K562 (cell line): Measurements from ENCODE around the gene PFKP. TPM values are rescaled to one million over a fixed set of nuclear protein-coding genes. Genes with fewer than 3 reads are reported as not detected.

Experiments used
- ATAC-seq: fragments of 200-7000 bp; cut with Tn5 transposase; 3 replicates; pipeline ENCODE4 v1.9.1; 2020; ENCODE audit warnings: moderate library complexity
- BruUV-seq: library from RNA; stranded (reverse); fragments of 400-500 nt; replicated peaks from 2 replicates; lab custom pipeline; 2021; lab: Mats Ljungman, UMichigan
- CTCF ChIA-PET: fragments of 300-600 bp; formaldehyde crosslinking; extraction: SDS; loops from one replicate; lab custom pipeline; 2021; ENCODE audit warnings: low intra/inter-chr PET ratio; lab: Yijun Ruan, JAX
- POLR2A ChIA-PET: fragments of 300-600, 350-650 bp; sonication (Branson Sonifier 250); formaldehyde crosslinking; extraction: SDS; loops from one replicate; lab custom pipeline; 2021; ENCODE audit warnings: antibody characterized with exemption, inconsistent platforms; lab: Yijun Ruan, JAX
- DNase-seq, 4 experiments: peaks; one replicate each; pipeline versions ENCODE4 v3.0.0 to v3.0.0-alpha.2; 2011 to 2018; ENCODE audit warnings: low spot score in 3 of 4, mixed read lengths in 3 of 4; ENCODE audit errors: extremely low read depth in 1 of 4
- FAIRE-seq: peaks from 2 replicates; lab custom pipeline; 2011; peaks lifted over from hg19 to GRCh38; lab: Jason Lieb, UNC
- H2AFZ ChIP-seq: 2 replicates; pipeline ENCODE4 v1.6.0; 2011; ENCODE audit warnings: low read depth, low read length, control low read depth, inconsistent platforms
- H3K27ac ChIP-seq: fragments of 200-600 bp; 3 replicates; pipeline ENCODE4 v1.8.0; 2011; ENCODE audit warnings: low read depth, mild to moderate bottlenecking, control low read depth, inconsistent platforms, low read length, moderate library complexity, mixed read lengths; ENCODE audit errors: extremely low read depth
- H3K27me3 ChIP-seq, 2 experiments: fragments of 300-600 bp in 1 of 2; 2 replicates in 1 of 2; 3 replicates in 1 of 2; pipeline versions ENCODE4 v1.6.0 to v1.8.0; 2011; ENCODE audit warnings: inconsistent platforms in 2 of 2, low read length in 2 of 2, mild to moderate bottlenecking in 1 of 2, mixed read lengths in 1 of 2, moderate library complexity in 1 of 2; ENCODE audit not compliant: control insufficient read depth in 2 of 2, insufficient read depth in 2 of 2
- H3K36me3 ChIP-seq: fragments of 300-600 bp; 3 replicates; pipeline ENCODE4 v1.8.0; 2011; ENCODE audit warnings: mild to moderate bottlenecking, low read length, inconsistent platforms; ENCODE audit not compliant: control insufficient read depth, insufficient read depth
- H3K4me1 ChIP-seq, 2 experiments: fragments of 200-600 bp in 1 of 2; replicated peaks in 1 of 2; 2 replicates in 1 of 2; 3 replicates in 1 of 2; pipeline versions ENCODE4 v1.5.1 to v1.8.0; 2011; ENCODE audit warnings: inconsistent platforms in 2 of 2, low read length in 2 of 2, mild to moderate bottlenecking in 1 of 2, mixed read lengths in 1 of 2, moderate library complexity in 1 of 2; ENCODE audit not compliant: control insufficient read depth in 2 of 2, insufficient read depth in 2 of 2
- H3K4me2 ChIP-seq: 2 replicates; pipeline ENCODE4 v1.6.1; 2011; ENCODE audit warnings: low read length, control low read depth, inconsistent platforms, mixed read lengths; ENCODE audit not compliant: insufficient read depth
- H3K4me3 ChIP-seq: fragments of 200-600 bp; sonication (generic), shearing (Covaris generic); 2 replicates; pipeline ENCODE4 v1.5.1; 2016; ENCODE audit warnings: control low read depth, inconsistent platforms
- H3K79me2 ChIP-seq: fragments of 200-600 bp; 3 replicates; pipeline ENCODE4 v1.8.0; 2011; ENCODE audit warnings: low read length, inconsistent platforms; ENCODE audit not compliant: control insufficient read depth, insufficient read depth
- H3K9ac ChIP-seq, 2 experiments: 2 replicates each; pipeline versions ENCODE4 v1.6.0 to v1.6.1; 2011; ENCODE audit warnings: low read depth in 2 of 2, low read length in 2 of 2, control low read depth in 1 of 2, inconsistent platforms in 1 of 2, mild to moderate bottlenecking in 1 of 2, mixed read lengths in 1 of 2; ENCODE audit not compliant: insufficient read depth in 1 of 2
- H3K9me1 ChIP-seq: one replicate; pipeline ENCODE4 v1.6.0; 2011; ENCODE audit warnings: inconsistent platforms, mild to moderate bottlenecking, low read length, moderate library complexity; ENCODE audit not compliant: control insufficient read depth, insufficient read depth
- H3K9me3 ChIP-seq: replicated peaks from 2 replicates; pipeline ENCODE4 v1.5.1; 2011; ENCODE audit warnings: low read depth, low read length, inconsistent platforms; ENCODE audit not compliant: control insufficient read depth, insufficient read depth
- H4K20me1 ChIP-seq: replicated peaks from 2 replicates; pipeline ENCODE4 v1.6.1; 2011; ENCODE audit warnings: low read length, inconsistent platforms, mixed read lengths; ENCODE audit not compliant: control insufficient read depth, insufficient read depth
- ATF7 ChIP-seq: fragments of 450-650 bp; IDR thresholded peaks from 2 replicates; pipeline ENCODE4 v1.7.1; 2014; ENCODE audit warnings: mild to moderate bottlenecking, moderate library complexity
- ETV1 ChIP-seq: fragments of 450-650 bp; conservative IDR thresholded peaks from 2 replicates; pipeline ENCODE4 v1.6.1; 2016; ENCODE audit warnings: missing genetic modification characterization, control low read depth, low read depth, missing compliant biosample characterization
- HDGF ChIP-seq: fragments of 450-650 bp; IDR thresholded peaks from 2 replicates; pipeline ENCODE4 v1.6.1; 2016
- HIVEP1 ChIP-seq: fragments of 250-450 bp; sonication (Bioruptor Pico); IDR thresholded peaks from 2 replicates; pipeline ENCODE4 v1.4.0; 2020; ENCODE audit warnings: mild to moderate bottlenecking
- MCM7 ChIP-seq, 2 experiments: fragments of 450-650 bp; IDR thresholded peaks; 2 replicates each; pipeline ENCODE4 v1.6.1; 2016 to 2018
- PRPF4 ChIP-seq: fragments of 200-400 bp; formaldehyde crosslinking; IDR thresholded peaks from one replicate; pipeline ENCODE4 v1.6.1; 2017; ENCODE audit warnings: low read length, low read depth, mild to moderate bottlenecking; ENCODE audit not compliant: insufficient read depth, poor library complexity, severe bottlenecking
- RBM17 ChIP-seq: fragments of 200-400 bp; formaldehyde crosslinking; IDR thresholded peaks from 2 replicates; pipeline ENCODE4 v1.6.1; 2017; ENCODE audit warnings: low read depth, mild to moderate bottlenecking, low read length, borderline replicate concordance
- RBM25 ChIP-seq: fragments of 200-400 bp; formaldehyde crosslinking; IDR thresholded peaks from 2 replicates; pipeline ENCODE4 v1.6.1; 2018; ENCODE audit warnings: low read length, low read depth, moderate library complexity; ENCODE audit not compliant: severe bottlenecking
- RFX5 ChIP-seq: IDR thresholded peaks from 2 replicates; pipeline ENCODE4 v1.6.1; 2011; ENCODE audit warnings: low read depth, mild to moderate bottlenecking, improper control_type of control experiment, low read length
- SETDB1 ChIP-seq: IDR thresholded peaks from one replicate; pipeline ENCODE4 v1.6.1; 2012; ENCODE audit warnings: low read length, control low read depth, inconsistent platforms
- SRF ChIP-seq, 2 experiments: fragments of 250-450, 450-650 bp in 1 of 2; sonication (Bioruptor Pico) in 1 of 2; sonication (generic) in 1 of 2; formaldehyde crosslinking; IDR thresholded peaks; 2 replicates each; pipeline versions ENCODE4 v1.5.0 to v1.5.1; 2020 to 2022; ENCODE audit warnings: mild to moderate bottlenecking in 1 of 2, missing genetic modification reagents in 1 of 2
- TGIF2 ChIP-seq: sonication (generic); formaldehyde crosslinking; IDR thresholded peaks from 2 replicates; pipeline ENCODE4 v1.8.1; 2022; ENCODE audit warnings: mild to moderate bottlenecking, missing genetic modification reagents, moderate library complexity
- ZFPM2 ChIP-seq: fragments of 250-450 bp; sonication (Bioruptor Pico); IDR thresholded peaks from 2 replicates; pipeline ENCODE4 v1.5.1; 2022; ENCODE audit warnings: mild to moderate bottlenecking
- ZNF146 ChIP-seq: IDR thresholded peaks from one replicate; pipeline ENCODE4 v1.6.1; 2018; ENCODE audit warnings: missing compliant biosample characterization; ENCODE audit not compliant: unreplicated experiment
- ZNF174 ChIP-seq: fragments of 250-450 bp; sonication (Bioruptor Pico); IDR thresholded peaks from 2 replicates; pipeline ENCODE4 v1.4.0; 2020; ENCODE audit warnings: mild to moderate bottlenecking
- ZNF75A ChIP-seq: fragments of 450-650 bp; formaldehyde crosslinking; IDR thresholded peaks from 2 replicates; pipeline ENCODE4 v1.4.0; 2020; ENCODE audit warnings: mild to moderate bottlenecking
- WGBS: fragments of 100-300 bp; shearing (Covaris generic); methylation state at CpG from one replicate; pipeline ENCODE4 v1.1.6; 2016; ENCODE audit warnings: low coverage, mixed read lengths; ENCODE audit not compliant: insufficient coverage; ENCODE audit errors: missing lambda C conversion rate; 5-methylcytosine and 5-hydroxymethylcytosine counted together
- in situ Hi-C: fragments of 300-500 bp; cut with MboI; formaldehyde crosslinking; loops from 4 replicates; pipeline ENCODE4 v1.15.0; 2018; ENCODE audit warnings: inconsistent platforms, mixed read lengths
- intact Hi-C: fragments of 100-400 bp; cut with micrococcal nuclease; formaldehyde crosslinking; loops from 2 replicates; pipeline ENCODE4 v1.14.2; 2022
- polyA plus RNA-seq, 8 experiments: library from polyadenylated mRNA; depleted of rRNA in 4 of 8; stranded (reverse) in 5 of 8; unstranded in 3 of 8; fragments of >200 nt; fragmentation: Nextera tagmentation in 2 of 8; fragmentation: Illumina TruSeq in 1 of 8; extraction: Ambion mirVana in 2 of 8; extraction: Trizol in 1 of 8; gene quantifications; 2 replicates each; pipeline versions ENCODE4 v1.2.1 to v1.2.3, GENCODE V29; 2011 to 2014; ENCODE audit warnings: inconsistent platforms in 1 of 8, missing spikeins in 1 of 8
- total RNA-seq, 7 experiments: library from RNA; depleted of rRNA in 6 of 7; stranded (reverse); fragments of >200 nt in 6 of 7; fragmentation: Illumina TruSeq in 2 of 7; extraction: Trizol in 2 of 7; gene quantifications; 2 replicates each; pipeline versions ENCODE4 v1.2.1 to v1.2.3, GENCODE V29; 2011 to 2021; ENCODE audit warnings: low replicate concordance in 1 of 7
- TF ChIP-seq, protein P1 (sequence below): fragments of 450-650 bp; conservative IDR thresholded peaks from 2 replicates; pipeline ENCODE4 v1.6.1; 2016; ENCODE audit warnings: missing genetic modification characterization, low read depth, mild to moderate bottlenecking, missing compliant biosample characterization, moderate library complexity

Gene PFKP
- total and polyA plus RNA-seq, 9 of the 15 experiments (the other 6 are each of a cell fraction or from before 2014, with no cell fraction given): 23.5 to 116 (median 62.1) TPM

GRCh38 chr10:3023892-3024291 lies 43.5 kb upstream of the PFKP start:
- POLR2A ChIA-PET: interaction anchor here (0.6 to 1.3 kb wide), 2 partner anchors 13 to 86 kb away, joined by 3 to 4 read pairs; no protein-coding TSS in a partner anchor
- CTCF ChIA-PET: interaction anchor here (0.7 kb wide), 1 partner anchor 420 kb away, joined by 4 read pairs; no protein-coding TSS in a partner anchor
- intact Hi-C loops: no loop called here

GRCh38 chr10:3025026-3025683 lies 42.2 kb upstream of the PFKP start:
- ATAC-seq: no peak

More at GRCh38 chr10:3023892-3024291, 43.5 kb upstream of the PFKP start:
- FAIRE-seq: no peak
- Histone ChIP-seq H3K79me2 (no peaks in the 10 kb centered on the region), H3K4me1 (no peaks in the 10 kb centered on the region), H3K9me1 (no peaks in the 10 kb centered on the region), H2AFZ (no peak overlapping the region), H3K4me2 (no peak overlapping the region), H3K9ac (no peak overlapping the region), H3K36me3 (no peaks in the 10 kb centered on the region), H3K27ac (no peak overlapping the region), H4K20me1 (no peaks in the 10 kb centered on the region), H3K9me3 (no peaks in the 10 kb centered on the region), H3K4me3 (no peak overlapping the region), H3K27me3 (peaks cover 46 to 55% of the 10 kb centered on the region in 2 experiments)
- in situ Hi-C loops: no loop called here
- BruUV-seq: no TSS peak
- 5% methylated on average over 2 of the region's 2 CpGs for WGBS
- DNase-seq: no peak
- ATAC-seq: no peak
- no peak for TF ChIP-seq ZNF75A (CRISPR knock-in tag)
- no peak for TF ChIP-seq PRPF4
- TF ChIP-seq RBM25: peak; percentile 83
- no peak for TF ChIP-seq ZFPM2 (CRISPR knock-in tag)

More at GRCh38 chr10:3025026-3025683, 42.2 kb upstream of the PFKP start:
- no peaks in the 10 kb centered on the region for H3K9me3 ChIP-seq
- CTCF ChIA-PET: no interaction called here
- no TSS peak for BruUV-seq
- in situ Hi-C loops (no loop called here), intact Hi-C loops (no loop called here)
- FAIRE-seq (no peak), DNase-seq (no peak)
- TF ChIP-seq ZNF146 (no peak), ZNF174 (CRISPR knock-in tag) (no peak), MCM7 (IDR thresholded peaks at IDR 0.05) (no peak), ETV1 (no peak), SETDB1 (no peak), SRF (CRISPR knock-in tag; IDR thresholded peaks at IDR 0.05) (no peak), HIVEP1 (CRISPR knock-in tag) (no peak), HDGF (no peak), RBM17 (no peak), RFX5 (no peak), TGIF2 (no peak), ATF7 (no peak)
- TF ChIP-seq, protein P1, sequence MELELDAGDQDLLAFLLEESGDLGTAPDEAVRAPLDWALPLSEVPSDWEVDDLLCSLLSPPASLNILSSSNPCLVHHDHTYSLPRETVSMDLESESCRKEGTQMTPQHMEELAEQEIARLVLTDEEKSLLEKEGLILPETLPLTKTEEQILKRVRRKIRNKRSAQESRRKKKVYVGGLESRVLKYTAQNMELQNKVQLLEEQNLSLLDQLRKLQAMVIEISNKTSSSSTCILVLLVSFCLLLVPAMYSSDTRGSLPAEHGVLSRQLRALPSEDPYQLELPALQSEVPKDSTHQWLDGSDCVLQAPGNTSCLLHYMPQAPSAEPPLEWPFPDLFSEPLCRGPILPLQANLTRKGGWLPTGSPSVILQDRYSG: no peak
- H3K4me1 ChIP-seq: no peaks in the 10 kb centered on the region
- H3K4me3 ChIP-seq: no peak overlapping the region
- POLR2A ChIA-PET: interaction anchor here (1.3 kb wide), 1 partner anchor 14 kb away, joined by 4 read pairs; no protein-coding TSS in a partner anchor
- no peaks in the 10 kb centered on the region for H3K79me2 ChIP-seq
- H3K27me3 ChIP-seq: peaks cover 50% of the 10 kb centered on the region in 2 experiments
- no peak overlapping the region for H3K9ac ChIP-seq
- H3K27ac ChIP-seq: no peak overlapping the region
- 2% methylated on average over 6 of the region's 6 CpGs for whole genome bisulfite sequencing
- no peak overlapping the region for H2AFZ ChIP-seq
- no peak overlapping the region for H3K4me2 ChIP-seq
- H3K9me1 ChIP-seq: no peaks in the 10 kb centered on the region
- no peaks in the 10 kb centered on the region for H3K36me3 ChIP-seq
- H4K20me1 ChIP-seq: no peaks in the 10 kb centered on the region
